ENCODE results near the gene MSI2.

Gene MSI2

DNA sequence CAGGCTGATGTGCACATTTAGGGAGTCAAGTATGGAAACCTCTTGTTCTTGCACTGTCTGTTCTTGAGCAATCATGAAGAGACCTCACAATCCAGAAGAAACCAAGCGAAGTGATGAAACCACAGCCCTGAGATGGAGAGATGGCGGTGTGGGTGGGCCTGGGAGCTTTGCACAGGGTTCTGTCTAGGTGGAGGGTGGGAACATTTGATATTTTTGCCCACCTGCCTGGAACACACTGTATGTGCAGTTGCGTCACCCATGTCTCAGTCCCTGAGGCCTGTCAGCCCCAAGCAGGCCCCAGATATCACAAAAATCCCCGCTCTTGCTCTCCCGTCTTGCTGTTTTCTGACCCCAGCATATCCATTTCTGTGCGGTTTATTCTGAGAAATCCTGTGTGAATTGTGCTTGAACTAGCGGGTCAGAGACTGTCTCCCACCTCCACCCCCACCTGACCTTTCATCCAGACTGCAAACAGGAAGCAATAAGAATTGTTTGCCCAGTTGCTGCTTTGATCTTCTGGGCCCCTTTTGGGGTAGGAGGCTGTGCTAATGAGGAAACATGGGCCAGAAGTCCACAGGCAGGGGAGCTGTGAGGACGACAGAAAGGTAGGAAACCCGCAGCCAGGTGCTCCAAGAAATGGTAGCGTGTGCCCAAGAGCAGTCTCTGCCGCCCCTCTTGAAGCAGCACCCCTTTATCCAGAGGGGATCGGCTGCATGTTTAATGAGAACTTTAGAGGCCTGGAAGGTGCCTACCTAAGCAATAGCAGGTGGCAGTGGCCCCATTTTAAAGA lies 304.9 kb downstream of the MSI2 start:
- in situ Hi-C loops (cut with MboI; ENCODE audit: low sequenced_read_pairs), result no loop called here

DNA sequence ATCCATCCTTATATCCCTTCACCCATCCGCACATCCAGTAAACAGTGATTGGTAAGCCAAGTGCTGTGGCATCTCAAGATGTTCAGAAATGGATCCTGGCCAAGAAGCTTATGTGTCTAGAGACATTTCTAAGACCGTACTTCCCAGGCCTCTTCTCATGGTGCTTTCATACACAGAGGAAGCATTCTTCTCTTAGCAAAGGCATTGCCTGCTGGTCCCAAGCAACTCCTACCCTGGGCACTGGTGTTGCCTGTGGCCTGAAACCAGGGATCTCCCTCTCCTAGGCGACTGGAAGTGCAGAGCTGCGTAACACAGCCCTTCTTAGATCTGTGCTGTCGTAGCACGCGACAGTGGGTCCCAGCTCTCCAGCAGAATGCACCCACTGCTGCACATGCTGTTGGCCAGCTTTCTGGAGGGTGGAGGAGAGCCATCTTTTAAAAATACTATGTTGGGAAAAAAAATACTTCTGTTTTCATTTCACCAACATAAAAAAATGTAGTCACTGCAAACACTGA lies 305.9 kb downstream of the MSI2 start:
- in situ Hi-C loops (cut with MboI; ENCODE audit: low sequenced_read_pairs), result no loop called here

DNA sequence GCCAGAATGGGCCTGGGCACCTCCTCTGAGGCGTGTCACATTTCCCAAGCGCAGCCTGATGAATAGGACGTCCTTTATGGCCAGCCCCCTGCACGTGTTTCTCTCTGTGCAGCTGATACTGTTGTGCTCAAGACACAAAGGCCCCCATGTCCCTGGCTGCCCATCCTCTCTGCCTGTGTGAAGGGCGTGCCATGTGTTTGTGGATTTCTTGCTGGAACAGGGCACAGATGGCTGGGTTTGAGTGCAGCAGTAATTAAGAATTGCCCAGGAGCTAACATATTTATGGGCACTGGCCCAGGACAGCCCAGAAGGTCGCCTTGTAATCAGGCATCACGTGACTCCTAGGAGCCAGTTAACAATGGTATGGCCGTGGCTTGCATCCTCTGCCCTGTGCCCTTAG lies 307.6 kb downstream of the MSI2 start:
- in situ Hi-C loops (cut with MboI; ENCODE audit: low sequenced_read_pairs), result no loop called here

DNA sequence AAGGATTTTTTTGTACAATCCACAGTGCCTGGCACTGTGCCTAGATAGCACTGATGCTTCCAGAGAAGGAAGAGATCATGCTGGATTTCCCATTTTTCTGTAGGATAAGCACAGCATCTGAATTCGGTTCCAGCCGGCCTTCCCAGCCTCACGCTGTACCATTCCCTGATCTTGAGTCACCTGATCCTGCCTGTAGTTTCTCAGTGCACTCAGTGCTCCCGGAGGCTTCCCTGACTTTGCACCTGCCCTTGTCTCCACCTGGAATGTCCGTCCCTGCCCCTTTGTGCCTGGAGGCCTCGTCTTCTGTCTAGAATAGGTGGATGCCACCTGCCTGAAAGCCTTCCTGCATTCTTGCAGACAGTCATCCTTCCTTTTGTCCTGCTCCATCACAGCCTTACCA lies 308.9 kb downstream of the MSI2 start:
- in situ Hi-C loops (cut with MboI; ENCODE audit: low sequenced_read_pairs), result no loop called here

DNA sequence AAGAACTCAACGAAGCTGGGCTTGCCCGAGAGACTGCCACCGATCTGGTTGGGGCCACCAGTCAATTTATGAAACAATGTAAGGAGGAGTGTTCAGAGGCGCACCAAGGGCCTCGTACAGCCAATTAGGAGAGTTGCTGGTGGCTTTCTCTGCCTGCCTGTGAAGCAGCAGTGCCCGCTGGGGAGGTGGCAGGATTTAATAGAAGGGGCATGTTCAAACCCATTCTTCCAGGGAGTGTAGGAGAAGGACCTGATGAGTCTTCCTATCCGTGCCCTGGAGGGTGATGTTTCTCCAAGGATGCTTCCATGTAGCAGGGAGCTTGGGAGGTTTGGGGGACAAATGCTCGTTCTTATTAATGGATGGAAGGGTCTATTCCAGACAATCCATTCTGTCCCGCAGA lies 310.4 kb downstream of the MSI2 start:
- in situ Hi-C loops (cut with MboI; ENCODE audit: low sequenced_read_pairs), result no loop called here

DNA sequence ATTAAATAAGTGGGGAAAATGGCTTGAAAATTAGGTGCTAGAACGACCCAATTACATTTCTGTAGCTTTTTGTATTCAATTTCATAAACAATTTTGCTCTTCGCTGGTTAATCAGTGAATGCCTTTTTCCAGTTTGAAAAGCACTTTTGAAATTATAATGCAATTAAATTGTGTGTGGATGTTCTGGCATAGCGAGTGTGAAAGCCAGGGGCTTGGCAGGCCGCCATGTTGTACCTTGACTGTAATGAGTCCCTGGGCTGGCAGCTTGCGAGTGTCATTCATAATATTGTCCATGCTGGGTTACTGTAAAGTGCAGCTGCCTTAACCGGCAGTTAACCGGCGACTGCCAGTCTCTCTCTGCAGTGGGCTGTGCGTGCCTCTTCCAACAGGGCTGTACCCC lies 310.9 kb downstream of the MSI2 start:
- in situ Hi-C loops (cut with MboI; ENCODE audit: low sequenced_read_pairs), result no loop called here

DNA sequence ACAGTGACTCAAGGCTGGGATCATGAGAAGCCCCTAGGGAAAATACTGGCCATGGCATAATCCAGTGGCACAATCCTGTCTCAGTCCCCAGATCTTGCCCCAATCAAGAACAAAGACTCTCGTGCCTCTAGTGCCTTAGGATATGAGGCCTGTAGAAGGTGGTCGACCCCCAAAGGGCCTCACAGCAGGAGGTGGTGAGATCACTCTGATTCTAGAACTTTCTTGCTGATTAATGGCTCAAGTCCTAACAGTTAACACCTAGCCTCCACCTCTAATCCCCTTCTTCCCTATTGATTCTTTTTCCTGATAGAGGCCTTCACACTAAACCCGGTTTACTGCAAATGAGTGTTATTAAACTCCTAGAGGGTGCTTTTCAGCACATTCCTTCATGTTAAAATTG lies 312.0 kb downstream of the MSI2 start:
- in situ Hi-C loops (cut with MboI; ENCODE audit: low sequenced_read_pairs), result no loop called here

DNA sequence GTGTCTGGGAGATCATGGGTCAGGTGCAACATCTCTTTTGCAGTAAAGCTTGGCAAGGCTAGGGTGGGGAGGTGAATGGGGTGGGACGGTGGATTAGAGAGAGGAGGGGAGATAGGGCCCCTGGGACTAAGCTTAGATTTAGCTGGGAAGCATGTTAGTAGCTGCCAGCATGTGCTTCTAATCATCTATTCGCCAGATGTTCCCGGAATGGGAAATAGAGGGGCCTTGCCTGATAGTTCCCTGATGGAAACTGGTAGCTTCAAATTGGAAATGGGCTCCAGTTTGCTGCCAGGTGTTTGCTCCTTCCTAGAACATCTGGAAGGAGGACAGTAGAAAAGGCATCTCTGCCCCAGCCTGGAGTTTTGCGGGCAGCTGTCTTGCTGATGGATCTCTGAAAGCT lies 312.7 kb downstream of the MSI2 start:
- in situ Hi-C loops (cut with MboI; ENCODE audit: low sequenced_read_pairs), result no loop called here

DNA sequence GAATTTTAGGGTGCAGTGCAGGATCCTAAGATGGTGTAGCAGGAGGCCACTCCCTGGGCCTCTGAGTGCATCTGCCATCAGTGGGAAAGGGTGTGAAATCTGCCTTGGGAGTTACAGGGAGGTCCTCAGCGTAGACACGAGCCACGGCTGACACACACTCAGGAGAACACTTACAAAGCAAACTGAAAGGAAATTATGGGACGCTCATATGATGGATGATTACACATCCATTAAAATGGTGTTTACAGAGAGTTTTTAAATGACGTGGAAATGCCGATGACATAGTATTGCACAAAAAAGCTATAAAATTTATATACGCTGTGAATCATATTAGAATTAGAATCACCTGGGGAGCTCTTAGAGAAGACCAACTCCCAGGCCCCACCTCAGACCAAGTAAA lies 313.5 kb downstream of the MSI2 start:
- in situ Hi-C loops (cut with MboI; ENCODE audit: low sequenced_read_pairs), result no loop called here

DNA sequence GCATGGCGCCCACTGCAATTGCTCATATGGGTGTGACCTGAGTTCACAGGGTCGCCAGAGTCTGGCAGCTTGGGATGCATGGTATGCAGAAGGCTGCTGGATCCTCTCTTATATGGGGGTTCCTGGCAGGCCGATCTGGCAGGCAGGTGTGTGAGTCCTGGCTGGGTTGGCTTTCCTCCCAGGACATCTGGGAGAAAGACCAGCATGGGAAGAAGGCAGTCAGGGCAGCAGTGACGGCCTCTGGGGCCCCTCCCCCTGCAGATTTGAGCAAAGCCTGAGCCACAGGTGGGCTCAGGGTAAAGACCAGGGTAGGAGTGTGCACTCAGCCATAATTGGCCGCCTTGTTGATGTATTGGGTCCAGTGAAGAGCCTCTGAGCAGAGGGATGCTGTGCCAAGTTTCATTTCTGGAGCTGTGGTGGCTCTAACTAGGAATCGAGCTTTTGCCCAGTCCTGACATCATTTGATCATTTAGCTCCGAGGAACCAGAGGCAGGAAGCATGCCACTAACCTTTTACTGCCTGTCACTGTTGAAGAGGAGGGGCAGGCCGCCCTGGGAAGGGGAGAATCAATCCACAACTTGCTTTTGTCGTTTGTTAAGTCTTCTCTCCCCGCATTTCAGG lies 314.5 kb downstream of the MSI2 start:
- in situ Hi-C loops (cut with MboI; ENCODE audit: low sequenced_read_pairs), result no loop called here

DNA sequence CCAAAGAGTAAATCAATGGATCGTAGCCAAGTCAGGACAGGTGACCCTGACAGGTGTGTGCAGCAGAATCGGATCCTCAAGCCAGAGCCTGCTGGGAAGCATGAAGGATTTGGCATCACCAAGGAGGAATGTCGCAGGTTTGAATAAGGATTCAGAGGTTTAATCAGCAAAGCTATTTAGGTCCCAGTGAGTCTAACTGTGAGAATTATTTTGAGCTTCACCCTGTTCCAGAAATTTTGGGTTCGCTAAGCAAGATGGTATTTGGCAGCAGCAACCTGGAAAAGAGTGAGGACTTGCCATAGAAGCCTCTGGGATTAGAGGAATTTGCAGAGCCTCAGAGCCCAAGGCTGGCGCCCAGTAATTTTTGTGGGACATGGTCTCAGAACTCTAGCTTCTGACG lies 315.7 kb downstream of the MSI2 start:
- in situ Hi-C loops (cut with MboI; ENCODE audit: low sequenced_read_pairs), result no loop called here

DNA sequence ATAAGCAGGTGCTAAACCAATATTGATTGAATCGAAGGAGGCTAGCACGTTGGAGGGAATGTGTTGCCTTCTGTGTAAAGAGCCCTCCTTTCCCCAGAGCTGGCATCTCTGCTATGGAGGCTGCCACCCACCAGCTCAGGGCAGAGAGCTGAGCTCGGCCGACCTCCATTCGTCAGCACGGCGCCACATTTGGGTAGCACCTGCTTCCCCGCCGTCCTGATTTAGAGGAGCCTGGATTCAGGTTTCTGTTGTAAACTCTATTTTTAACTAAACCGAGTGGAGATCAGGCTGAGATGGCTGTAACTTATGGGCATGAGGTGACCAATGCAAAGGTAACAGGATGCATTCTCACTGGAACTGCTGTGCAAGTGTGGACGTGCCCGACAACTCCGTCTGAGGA lies 316.3 kb downstream of the MSI2 start:
- in situ Hi-C loops (cut with MboI; ENCODE audit: low sequenced_read_pairs), result no loop called here

DNA sequence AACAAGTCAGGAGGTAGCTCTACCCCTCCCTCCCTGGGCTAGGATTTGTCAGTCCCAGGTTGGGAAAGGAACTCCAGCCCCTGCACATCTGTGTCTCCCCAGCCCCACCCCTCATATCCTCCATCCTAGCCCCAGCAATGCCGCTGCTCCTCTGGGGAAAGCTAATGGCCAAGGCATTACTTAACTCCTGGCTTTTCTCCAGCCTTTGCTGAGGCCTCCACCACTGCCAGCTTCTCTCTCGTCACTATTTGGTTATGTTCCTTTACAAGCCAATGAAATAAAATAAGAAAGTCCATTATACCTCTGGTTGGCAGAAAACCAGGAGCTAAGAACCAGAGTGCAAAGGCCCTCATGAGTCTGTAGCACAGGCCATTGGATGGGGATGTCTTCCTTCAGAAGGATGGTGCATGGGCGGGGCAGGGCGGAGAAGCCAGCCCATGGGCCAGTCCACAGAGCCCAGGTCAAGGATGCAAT lies 317.8 kb downstream of the MSI2 start:
- in situ Hi-C loops (cut with MboI; ENCODE audit: low sequenced_read_pairs), result no loop called here

DNA sequence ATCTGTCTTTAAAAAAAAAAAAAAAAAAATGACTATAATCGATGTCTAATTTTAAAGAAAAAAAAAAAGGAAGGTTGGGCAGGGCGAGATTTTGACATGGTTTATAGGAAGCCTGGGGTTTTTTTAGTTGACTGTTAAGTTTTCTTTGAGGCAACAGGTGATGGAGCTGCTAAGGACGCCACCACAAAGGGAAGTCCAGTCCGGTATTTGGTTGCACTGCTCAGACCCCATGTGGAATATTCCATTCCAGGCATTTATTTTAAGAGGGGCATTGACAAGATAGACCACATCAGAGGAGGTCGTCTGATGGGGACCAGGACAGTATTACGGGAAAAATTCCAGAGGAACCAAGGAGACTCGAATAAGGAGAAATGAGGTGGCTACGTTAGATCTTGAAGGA lies 320.4 kb downstream of the MSI2 start:
- in situ Hi-C loops (cut with MboI; ENCODE audit: low sequenced_read_pairs), result no loop called here

DNA sequence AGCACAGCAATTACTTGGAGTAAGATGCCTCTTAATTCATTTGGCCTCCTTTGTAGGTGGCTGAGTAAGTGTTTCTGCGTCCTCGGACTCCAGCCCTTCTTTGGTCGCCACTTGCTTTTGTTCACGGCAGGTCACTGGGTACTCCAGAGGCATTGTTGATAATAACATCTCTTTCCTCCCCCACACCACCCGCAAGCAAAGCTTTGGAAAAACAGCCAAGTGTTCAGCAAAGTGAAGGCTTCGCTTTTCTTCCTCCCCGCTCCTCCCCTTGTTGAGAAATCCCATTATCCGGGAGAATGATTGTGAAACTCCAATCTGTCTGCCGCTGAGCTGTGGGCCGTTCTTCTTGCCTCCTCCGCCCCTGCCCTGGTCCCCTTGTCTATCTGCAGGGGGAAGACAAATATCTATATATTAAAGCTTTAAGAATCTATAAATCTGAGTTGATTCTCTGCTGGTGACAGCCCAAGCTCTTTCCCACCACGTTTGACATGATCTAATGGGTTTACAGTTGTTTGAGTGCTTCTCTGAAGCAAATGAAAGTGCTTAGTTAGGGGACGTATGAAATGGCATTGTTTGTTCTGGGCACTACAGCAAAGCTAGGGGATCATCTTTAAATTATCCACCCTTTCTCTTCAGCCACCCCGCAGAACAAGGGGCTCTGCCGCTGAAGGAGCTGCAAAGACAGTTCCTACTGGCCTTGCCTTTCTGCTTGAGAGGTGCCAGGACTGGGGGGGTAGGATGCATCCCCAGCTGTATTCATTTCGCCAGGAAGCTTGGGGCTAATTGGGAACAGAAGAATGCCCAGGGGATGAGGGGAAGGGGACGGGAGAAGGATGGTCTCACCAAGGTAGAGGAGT lies 321.7 kb downstream of the MSI2 start:
- in situ Hi-C loops (cut with MboI; ENCODE audit: low sequenced_read_pairs), result no loop called here

DNA sequence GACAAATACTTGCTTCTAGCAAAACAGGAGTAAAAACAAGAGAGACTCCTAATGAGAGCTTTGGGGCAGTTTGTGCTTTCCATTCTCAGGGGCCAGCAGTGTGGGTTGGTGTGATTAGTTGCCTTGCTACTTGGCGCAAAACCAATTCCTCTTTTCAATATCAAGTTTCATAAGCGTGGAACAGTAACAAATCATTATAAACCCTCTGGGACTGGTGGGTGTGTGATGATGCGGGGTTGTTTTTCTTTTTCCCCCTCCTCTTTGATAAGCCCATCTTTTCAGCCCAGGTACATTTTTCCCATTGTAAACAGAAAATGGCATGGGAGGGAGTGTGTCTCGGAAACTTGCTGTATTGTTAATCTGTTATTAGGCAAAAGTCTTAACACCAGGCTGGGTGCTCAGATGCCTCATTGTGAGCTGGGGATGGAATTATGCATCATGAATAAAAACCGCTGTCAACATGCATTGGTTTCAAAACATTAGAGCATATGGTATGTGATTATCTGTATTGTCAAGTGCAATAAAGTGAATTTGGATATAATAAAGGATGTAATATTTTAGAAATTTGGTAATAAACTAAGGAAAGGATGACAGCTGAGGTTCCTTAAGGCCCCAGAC lies 322.4 kb downstream of the MSI2 start:
- in situ Hi-C loops (cut with MboI; ENCODE audit: low sequenced_read_pairs), result no loop called here

DNA sequence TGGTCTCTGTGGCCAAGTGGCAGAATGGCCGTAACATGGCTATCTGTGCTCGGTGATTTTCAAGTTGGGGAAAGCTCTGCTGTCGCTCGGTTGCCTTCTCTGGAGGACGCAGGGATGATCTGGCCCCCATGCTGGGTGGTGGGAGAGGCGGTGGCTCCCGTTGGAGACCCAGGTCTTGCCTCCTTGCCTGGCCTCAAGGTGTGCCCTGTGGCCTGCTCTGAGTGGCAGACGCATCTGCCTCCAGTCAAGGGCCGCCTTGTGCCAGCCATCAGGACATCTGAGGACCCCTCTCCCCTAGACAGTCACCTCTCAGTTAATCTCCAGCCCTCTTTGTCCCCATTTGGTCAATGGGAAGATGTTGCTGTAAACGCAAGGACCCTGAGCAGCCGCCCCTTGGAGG lies 322.9 kb downstream of the MSI2 start:
- in situ Hi-C loops (cut with MboI; ENCODE audit: low sequenced_read_pairs), result no loop called here

DNA sequence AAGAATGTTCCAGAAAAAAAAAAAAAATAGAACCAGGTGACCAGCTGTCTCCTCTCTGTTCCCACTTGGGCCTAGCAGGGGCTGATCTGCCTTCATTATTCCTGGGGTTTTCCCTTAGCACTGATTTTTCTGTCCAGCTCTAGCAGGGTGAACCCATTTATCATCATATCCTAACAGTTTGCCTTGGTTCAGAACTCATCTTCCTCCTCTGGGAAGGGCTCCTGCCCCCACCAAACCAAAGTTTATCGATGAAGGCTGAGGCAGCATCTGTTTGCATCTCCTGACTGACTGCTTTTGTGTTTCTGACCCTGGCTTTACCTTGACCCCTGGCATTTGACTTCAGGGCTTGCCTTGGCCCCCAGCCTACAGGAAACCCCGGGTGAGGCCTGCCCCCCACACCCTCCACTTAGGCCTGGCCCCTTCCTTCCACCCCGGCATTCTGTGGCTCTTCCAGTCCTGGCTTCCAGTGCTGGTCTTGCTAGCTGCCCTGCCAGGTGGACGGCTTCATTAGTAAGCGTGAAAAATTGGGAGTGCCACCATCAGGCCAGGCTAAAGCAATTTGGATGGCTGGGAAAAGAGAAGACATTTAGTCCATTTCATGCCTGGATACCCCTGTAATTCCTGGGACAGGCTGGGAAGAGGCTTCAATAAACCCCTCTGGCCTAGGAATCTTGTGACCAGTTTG lies 323.9 kb downstream of the MSI2 start:
- in situ Hi-C loops (cut with MboI; ENCODE audit: low sequenced_read_pairs), result no loop called here

DNA sequence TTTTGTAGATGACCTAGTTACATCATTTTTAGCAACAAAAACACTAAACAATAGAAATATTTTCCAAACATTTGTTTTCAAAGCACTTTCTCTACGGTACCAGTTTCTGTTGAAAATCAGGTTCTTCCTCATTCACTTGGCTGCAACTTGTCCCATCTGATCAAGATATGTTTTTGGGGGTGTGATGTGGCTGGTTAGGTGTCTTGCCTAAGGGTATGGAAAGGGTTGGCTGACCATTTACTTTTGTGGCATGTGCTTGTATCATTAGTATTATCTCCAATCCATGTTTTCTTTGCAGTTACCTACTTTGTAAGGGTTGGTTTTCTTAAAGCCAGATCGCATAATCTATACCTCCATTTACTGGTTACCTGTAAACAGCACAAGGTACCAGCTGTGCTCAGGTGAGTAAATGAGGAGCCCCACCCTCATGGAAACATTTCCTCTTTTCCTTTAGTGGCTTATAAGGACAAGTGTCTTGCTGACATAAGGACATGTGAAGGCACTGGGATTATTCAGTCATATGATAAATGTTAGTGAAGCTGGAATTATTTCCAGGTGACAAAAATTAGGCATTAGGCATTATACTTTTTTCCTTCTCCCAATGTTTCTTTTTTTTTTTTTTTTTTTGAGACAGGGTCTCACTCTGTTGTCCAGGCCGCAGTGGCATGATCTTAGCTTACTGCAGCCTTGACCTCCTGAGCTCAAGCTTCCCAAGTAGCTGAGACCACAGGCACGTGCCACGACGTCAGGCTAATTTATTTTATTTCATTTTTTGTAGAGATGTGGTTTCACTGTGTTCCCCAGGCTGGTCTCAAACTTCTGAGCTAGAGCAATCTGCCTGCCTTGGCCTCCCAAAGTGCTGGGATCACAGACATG lies 326.8 kb downstream of the MSI2 start:
- in situ Hi-C loops (cut with MboI; ENCODE audit: low sequenced_read_pairs), result no loop called here
